HL-60 (cell line): ENCODE measurements around the gene DAB2.

Source experiments
- DNase-seq, 2 experiments: peaks; one replicate each; pipeline ENCODE4 v3.0.0-alpha.2; 2010 to 2020; ENCODE audit warnings: low read depth in 1 of 2, low spot score in 1 of 2
- H3K27ac ChIP-seq: fragments of 250-450 bp; sonication (Bioruptor Pico); replicated peaks from 2 replicates; pipeline ENCODE4 v1.5.1; 2020; ENCODE audit warnings: mild to moderate bottlenecking, moderate library complexity
- H3K27me3 ChIP-seq: fragments of 250-450 bp; sonication (Bioruptor Pico); 2 replicates; pipeline ENCODE4 v1.5.1; 2021; ENCODE audit warnings: mild to moderate bottlenecking, moderate library complexity; ENCODE audit not compliant: insufficient read depth, poor library complexity, severe bottlenecking
- H3K4me3 ChIP-seq: replicated peaks from 2 replicates; pipeline ENCODE4 v1.5.1; 2011; ENCODE audit warnings: mild to moderate bottlenecking, control low read depth, low read length; ENCODE audit not compliant: insufficient read depth
- GABPA ChIP-seq: IDR thresholded peaks from 2 replicates; pipeline ENCODE4 v1.6.1; 2012; ENCODE audit warnings: low read depth
- POLR2AphosphoS5 ChIP-seq: IDR thresholded peaks from 2 replicates; pipeline ENCODE4 v1.6.1; 2012; ENCODE audit warnings: low read depth
- REST ChIP-seq: IDR thresholded peaks from 2 replicates; pipeline ENCODE4 v1.6.1; 2012; ENCODE audit warnings: low read depth; ENCODE audit not compliant: insufficient replicate concordance
- SPI1 ChIP-seq: IDR thresholded peaks from 2 replicates; pipeline ENCODE4 v1.6.1; 2012; ENCODE audit warnings: low read depth, mild to moderate bottlenecking, borderline replicate concordance
- TF ChIP-seq, protein P1 (sequence below): IDR thresholded peaks from one replicate; pipeline ENCODE4 v1.5.1; 2011; ENCODE audit warnings: low read length, control low read depth, inconsistent platforms; ENCODE audit not compliant: insufficient read depth

DAB2 gene

GRCh38 chr5:39368116-39368515 lies 56.7 kb downstream of the DAB2 start:
- Histone ChIP-seq H3K27ac (no peak overlapping the region), H3K4me3 (no peak overlapping the region), H3K27me3 (peaks cover 2% of the 10 kb centered on the region)
- no peak for TF ChIP-seq SPI1
- DNase-seq = no peak

GRCh38 chr5:39367711-39368110 lies 57.1 kb downstream of the DAB2 start:
- TF ChIP-seq POLR2AphosphoS5 (no peak), GABPA (no peak), SPI1 (no peak), REST (no peak)
- TF ChIP-seq, protein P1, sequence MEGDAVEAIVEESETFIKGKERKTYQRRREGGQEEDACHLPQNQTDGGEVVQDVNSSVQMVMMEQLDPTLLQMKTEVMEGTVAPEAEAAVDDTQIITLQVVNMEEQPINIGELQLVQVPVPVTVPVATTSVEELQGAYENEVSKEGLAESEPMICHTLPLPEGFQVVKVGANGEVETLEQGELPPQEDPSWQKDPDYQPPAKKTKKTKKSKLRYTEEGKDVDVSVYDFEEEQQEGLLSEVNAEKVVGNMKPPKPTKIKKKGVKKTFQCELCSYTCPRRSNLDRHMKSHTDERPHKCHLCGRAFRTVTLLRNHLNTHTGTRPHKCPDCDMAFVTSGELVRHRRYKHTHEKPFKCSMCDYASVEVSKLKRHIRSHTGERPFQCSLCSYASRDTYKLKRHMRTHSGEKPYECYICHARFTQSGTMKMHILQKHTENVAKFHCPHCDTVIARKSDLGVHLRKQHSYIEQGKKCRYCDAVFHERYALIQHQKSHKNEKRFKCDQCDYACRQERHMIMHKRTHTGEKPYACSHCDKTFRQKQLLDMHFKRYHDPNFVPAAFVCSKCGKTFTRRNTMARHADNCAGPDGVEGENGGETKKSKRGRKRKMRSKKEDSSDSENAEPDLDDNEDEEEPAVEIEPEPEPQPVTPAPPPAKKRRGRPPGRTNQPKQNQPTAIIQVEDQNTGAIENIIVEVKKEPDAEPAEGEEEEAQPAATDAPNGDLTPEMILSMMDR = no peak
- no peak for DNase-seq
- Histone ChIP-seq H3K27me3 (peaks cover 2% of the 10 kb centered on the region), H3K27ac (no peak overlapping the region), H3K4me3 (no peak overlapping the region)

- no peak for DNase-seq
- H3K27me3 ChIP-seq = no peaks in the 10 kb centered on the region
- TF ChIP-seq POLR2AphosphoS5 (no peak), GABPA (no peak), REST (no peak), SPI1 (no peak)
- TF ChIP-seq, protein P1 = no peak
- H3K27ac ChIP-seq = no peak within 1 kb of the TSS
- no peak within 1 kb of the TSS for H3K4me3 ChIP-seq
Observed at GRCh38 chr5:39364367-39364766, 60.4 kb downstream of the DAB2 start, which contains the start of gene C9. C9 (minus strand) TSS chr5:39364495; CDS start chr5:39364464, 31 bp downstream.

GRCh38 chr5:39363217-39363616 lies 61.6 kb downstream of the DAB2 start:
- Histone ChIP-seq H3K4me3 (no peak overlapping the region), H3K27ac (no peak overlapping the region), H3K27me3 (no peaks in the 10 kb centered on the region)
- no peak for DNase-seq
- no peak for TF ChIP-seq SPI1

DNA sequence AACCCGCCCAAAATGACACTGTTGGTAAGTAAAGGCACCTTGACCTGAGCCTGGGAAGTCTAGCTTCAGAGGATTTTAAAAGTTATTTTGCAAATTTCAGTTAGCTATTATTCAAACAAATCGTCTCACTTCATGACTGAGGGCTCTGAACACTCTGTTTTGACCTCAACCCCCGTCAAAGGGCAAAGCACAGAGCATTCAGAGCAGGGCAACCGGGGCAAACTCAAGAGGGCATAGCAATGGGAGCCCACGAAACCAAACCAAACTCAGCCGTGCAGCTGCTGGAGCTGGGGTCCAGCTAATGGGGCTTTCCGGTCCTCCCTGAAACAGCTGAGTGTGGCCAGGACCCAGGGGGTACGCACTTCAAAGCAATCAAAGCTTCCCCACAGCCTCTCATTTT lies 62.1 kb downstream of the DAB2 start:
- no peak overlapping the region for H3K27ac ChIP-seq
- no peak for DNase-seq
- TF ChIP-seq GABPA = no peak
- TF ChIP-seq POLR2AphosphoS5 = no peak
- no peak for TF ChIP-seq SPI1
- no peak for TF ChIP-seq REST
- TF ChIP-seq, protein P1 = no peak
- H3K27me3 ChIP-seq = no peaks in the 10 kb centered on the region
- H3K4me3 ChIP-seq = no peak overlapping the region
